Neural progenitor cell (in vitro differentiated cells): ENCODE data around the gene SPRED3.

Experiments used
- EZH2 ChIP-seq: fragments of 200-600 bp; sonication (generic); IDR thresholded peaks from 2 replicates; pipeline ENCODE4 v1.6.1; 2017; ENCODE audit warnings: antibody characterized with exemption, mild to moderate bottlenecking, moderate library complexity
- EZH2phosphoT487 ChIP-seq: fragments of 200-600 bp; sonication (generic); IDR thresholded peaks from 2 replicates; pipeline ENCODE4 v1.6.1; 2017; ENCODE audit warnings: antibody characterized with exemption
- TF ChIP-seq, protein P1 (sequence below): fragments of 200-600 bp; sonication (generic); IDR thresholded peaks from 2 replicates; pipeline ENCODE4 v1.5.1; 2017; ENCODE audit warnings: antibody characterized with exemption, mild to moderate bottlenecking

GRCh38 chr19:38437295-38437694 lies 48.8 kb downstream of the SPRED3 start:
- TF ChIP-seq, protein P1, sequence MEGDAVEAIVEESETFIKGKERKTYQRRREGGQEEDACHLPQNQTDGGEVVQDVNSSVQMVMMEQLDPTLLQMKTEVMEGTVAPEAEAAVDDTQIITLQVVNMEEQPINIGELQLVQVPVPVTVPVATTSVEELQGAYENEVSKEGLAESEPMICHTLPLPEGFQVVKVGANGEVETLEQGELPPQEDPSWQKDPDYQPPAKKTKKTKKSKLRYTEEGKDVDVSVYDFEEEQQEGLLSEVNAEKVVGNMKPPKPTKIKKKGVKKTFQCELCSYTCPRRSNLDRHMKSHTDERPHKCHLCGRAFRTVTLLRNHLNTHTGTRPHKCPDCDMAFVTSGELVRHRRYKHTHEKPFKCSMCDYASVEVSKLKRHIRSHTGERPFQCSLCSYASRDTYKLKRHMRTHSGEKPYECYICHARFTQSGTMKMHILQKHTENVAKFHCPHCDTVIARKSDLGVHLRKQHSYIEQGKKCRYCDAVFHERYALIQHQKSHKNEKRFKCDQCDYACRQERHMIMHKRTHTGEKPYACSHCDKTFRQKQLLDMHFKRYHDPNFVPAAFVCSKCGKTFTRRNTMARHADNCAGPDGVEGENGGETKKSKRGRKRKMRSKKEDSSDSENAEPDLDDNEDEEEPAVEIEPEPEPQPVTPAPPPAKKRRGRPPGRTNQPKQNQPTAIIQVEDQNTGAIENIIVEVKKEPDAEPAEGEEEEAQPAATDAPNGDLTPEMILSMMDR = no peak
- TF ChIP-seq EZH2 = no peak
- no peak for TF ChIP-seq EZH2phosphoT487
